ENCODE data around the gene PRND.
"Not testable (repeated sequence)": the region's sequence is repeated elsewhere in the genome, so short reads cannot be mapped to it uniquely, and the experiment has no call there.

DNA sequence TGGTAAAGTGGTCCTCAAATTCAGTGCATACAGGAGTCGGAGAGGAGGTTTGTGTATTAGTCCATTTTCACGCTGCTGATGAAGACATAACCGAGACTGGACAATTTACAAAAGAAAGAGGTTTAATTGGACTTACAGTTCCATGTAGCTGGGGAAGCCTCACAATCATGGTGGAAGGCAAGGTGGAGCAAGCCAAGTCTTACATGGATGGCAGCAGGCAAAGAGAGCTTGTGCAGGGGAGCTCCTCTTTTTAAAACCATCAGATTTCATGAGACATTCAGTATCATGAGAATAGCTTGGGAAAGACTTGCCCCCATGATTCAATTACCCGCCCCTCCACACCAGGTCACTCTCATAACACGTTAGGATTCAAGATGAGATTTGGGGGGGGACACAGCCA is 51.3 kb downstream of the PRND start:
- TF ChIP-seq, protein P1, sequence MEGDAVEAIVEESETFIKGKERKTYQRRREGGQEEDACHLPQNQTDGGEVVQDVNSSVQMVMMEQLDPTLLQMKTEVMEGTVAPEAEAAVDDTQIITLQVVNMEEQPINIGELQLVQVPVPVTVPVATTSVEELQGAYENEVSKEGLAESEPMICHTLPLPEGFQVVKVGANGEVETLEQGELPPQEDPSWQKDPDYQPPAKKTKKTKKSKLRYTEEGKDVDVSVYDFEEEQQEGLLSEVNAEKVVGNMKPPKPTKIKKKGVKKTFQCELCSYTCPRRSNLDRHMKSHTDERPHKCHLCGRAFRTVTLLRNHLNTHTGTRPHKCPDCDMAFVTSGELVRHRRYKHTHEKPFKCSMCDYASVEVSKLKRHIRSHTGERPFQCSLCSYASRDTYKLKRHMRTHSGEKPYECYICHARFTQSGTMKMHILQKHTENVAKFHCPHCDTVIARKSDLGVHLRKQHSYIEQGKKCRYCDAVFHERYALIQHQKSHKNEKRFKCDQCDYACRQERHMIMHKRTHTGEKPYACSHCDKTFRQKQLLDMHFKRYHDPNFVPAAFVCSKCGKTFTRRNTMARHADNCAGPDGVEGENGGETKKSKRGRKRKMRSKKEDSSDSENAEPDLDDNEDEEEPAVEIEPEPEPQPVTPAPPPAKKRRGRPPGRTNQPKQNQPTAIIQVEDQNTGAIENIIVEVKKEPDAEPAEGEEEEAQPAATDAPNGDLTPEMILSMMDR (IDR thresholded peaks at IDR 0.05) = not testable (repeated sequence)
- not testable (repeated sequence) for TF ChIP-seq POLR2A (IDR thresholded peaks at IDR 0.05)
